Renal cortical epithelial cell (primary cell): ENCODE data around the gene BRD9. TPM values are rescaled to one million over a fixed set of nuclear protein-coding genes. Genes with fewer than 3 reads are reported as not detected.
"Not testable (repeated sequence)": the region's sequence is repeated elsewhere in the genome, so short reads cannot be mapped to it uniquely, and the experiment has no call there.

Source experiments
- DNase-seq: peaks from one replicate; pipeline ENCODE4 v3.0.0-alpha.2; 2011; ENCODE audit warnings: low read depth
- total RNA-seq: library from RNA; depleted of rRNA; stranded (reverse); fragments of >200 nt; gene quantifications from 2 replicates; pipeline ENCODE4 v1.2.3, GENCODE V29; 2014

BRD9 gene
- total RNA-seq, 1 donor from 2014 or later = 45.4 TPM

- peak; percentile 28 for DNase-seq
Measured at GRCh38 chr5:923281-923873, 30.8 kb upstream of the BRD9 start.

- DNase-seq = no peak
Measured at GRCh38 chr5:922436-923280, 30.1 kb upstream of the BRD9 start.

- no peak for DNase-seq
Measured at GRCh38 chr5:921456-922435, 29.1 kb upstream of the BRD9 start.

- DNase-seq = no peak
Measured at GRCh38 chr5:920321-920720, 27.7 kb upstream of the BRD9 start.

- no peak for DNase-seq
Measured at GRCh38 chr5:919356-920000, 26.9 kb upstream of the BRD9 start.

GRCh38 chr5:918717-919116 lies 26.1 kb upstream of the BRD9 start:
- DNase-seq = not testable (repeated sequence)

GRCh38 chr5:916441-917293 lies 24.1 kb upstream of the BRD9 start:
- no peak for DNase-seq

GRCh38 chr5:915946-916345 lies 23.3 kb upstream of the BRD9 start:
- DNase-seq = no peak

GRCh38 chr5:915346-915745 lies 22.7 kb upstream of the BRD9 start:
- DNase-seq = not testable (repeated sequence)

- no peak for DNase-seq
Measured at GRCh38 chr5:914612-915011, 22.0 kb upstream of the BRD9 start.

- DNase-seq = no peak
Measured at GRCh38 chr5:914174-914573, 21.6 kb upstream of the BRD9 start.

- DNase-seq = peak; percentile 7
Measured at GRCh38 chr5:912280-913091, 19.9 kb upstream of the BRD9 start.

- no peak for DNase-seq
Measured at GRCh38 chr5:911601-912000, 19.0 kb upstream of the BRD9 start.

- DNase-seq = no peak
Measured at GRCh38 chr5:910769-911160, 18.2 kb upstream of the BRD9 start.

- DNase-seq = no peak
Measured at GRCh38 chr5:909994-910768, 17.6 kb upstream of the BRD9 start.

GRCh38 chr5:909086-909485 lies 16.5 kb upstream of the BRD9 start:
- DNase-seq = no peak

GRCh38 chr5:908172-908571 lies 15.6 kb upstream of the BRD9 start:
- DNase-seq = no peak

GRCh38 chr5:907366-907910 lies 14.8 kb upstream of the BRD9 start:
- no peak for DNase-seq

- DNase-seq = no peak
Measured at GRCh38 chr5:905139-905642, 12.6 kb upstream of the BRD9 start.
